A673 (cell line): ENCODE results near the gene DPYSL4.

ENCODE experiments used
- CTCF ChIP-seq: fragments of 300-800, 200-600 bp; sonication (generic); conservative IDR thresholded peaks from 2 replicates; pipeline ENCODE4 v1.5.1; 2017; ENCODE audit warnings: low read depth, mild to moderate bottlenecking, antibody characterized with exemption, low read length, moderate library complexity, mixed read lengths
- EZH2 ChIP-seq: fragments of 200-600 bp; sonication (generic); IDR thresholded peaks from 2 replicates; pipeline ENCODE4 v1.6.1; 2017; ENCODE audit warnings: borderline replicate concordance, low read depth, mild to moderate bottlenecking, mixed read lengths, antibody characterized with exemption, low read length; ENCODE audit not compliant: poor library complexity, severe bottlenecking

- TF ChIP-seq CTCF (no peak), EZH2 (no peak)
Observed at GRCh38 chr10:132188331-132188730, 1.6 kb downstream of the DPYSL4 start.
